ACHN (cell line): ENCODE data around the gene ARL15.

Experiments used
- DNase-seq: peaks from one replicate; pipeline ENCODE4 v3.0.0-alpha.2; 2015
- in situ Hi-C: cut with HindIII; loops from 2 replicates; pipeline ENCODE4 v1.10.0; 2017; ENCODE audit warnings: low sequenced_read_pairs, low pct_ligation_motif_present, low pct_unique_long_range_greater_than_20kb

The ARL15 gene

GRCh38 chr5:54224103-54224826 lies 86.1 kb downstream of the ARL15 start:
- in situ Hi-C loops = no loop called here
- DNase-seq = no peak

- no peak for DNase-seq
- in situ Hi-C loops = no loop called here
These were observed 88.0 kb downstream of the ARL15 start for GRCh38 chr5:54222336-54222735.

DNA sequence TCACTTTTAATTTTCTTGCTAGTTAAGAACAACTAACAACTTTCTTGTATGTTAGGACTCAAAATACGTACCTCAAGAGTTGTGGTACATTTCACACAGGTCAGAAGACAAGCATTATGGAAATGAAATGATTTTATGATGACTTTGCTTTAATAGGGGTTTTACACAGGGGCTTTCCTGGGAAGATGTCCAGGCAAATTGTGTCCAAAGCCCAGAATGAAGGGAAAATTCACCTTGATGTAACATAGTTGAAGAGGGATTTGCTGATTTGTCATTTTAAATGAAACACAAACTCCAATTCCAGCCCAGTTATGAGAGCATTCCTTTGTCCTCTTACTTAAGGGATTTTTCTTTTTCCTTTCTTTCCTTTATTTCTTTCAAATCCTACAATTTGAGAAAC lies 89.2 kb downstream of the ARL15 start:
- in situ Hi-C loops = no loop called here

DNA sequence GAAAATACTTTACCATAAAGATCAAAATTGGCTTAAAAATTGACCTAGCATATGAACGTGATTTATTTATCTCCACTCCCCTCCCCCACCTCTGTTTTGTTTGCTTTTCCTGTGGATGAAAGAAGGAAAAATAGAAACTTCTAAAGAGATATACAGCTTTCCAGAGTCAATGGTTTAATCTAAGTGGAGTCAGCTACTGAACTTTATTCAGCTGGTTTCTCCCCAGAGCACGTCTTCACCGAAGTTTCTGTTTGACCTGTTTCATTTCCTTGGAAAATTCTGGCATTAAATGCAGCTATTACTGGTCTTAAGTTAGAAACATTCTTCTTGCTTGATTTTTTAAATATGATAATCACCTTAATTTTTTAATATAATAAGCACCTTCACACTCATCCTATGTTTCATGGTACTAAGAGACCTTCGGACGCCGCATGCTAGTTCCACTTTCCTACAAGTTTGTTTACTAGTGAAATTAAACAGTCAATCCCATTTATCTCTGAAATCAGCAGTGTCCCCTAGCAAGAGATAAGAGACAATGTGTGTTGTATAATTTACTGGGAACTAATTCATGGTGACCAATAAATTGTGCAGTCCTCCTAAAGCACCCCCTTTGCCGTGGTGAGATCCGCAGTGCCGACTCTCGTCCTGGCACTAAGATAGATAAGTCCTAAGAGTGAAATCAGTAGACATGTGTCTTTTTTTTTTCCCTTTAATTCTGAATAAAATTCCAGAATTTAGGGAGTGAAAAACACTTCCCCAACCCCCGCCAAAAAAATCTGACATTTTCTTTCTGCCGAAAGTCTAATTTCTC lies 89.9 kb downstream of the ARL15 start:
- DNase-seq = no peak
- in situ Hi-C loops = no loop called here

More for the DNA sequence above, 89.2 kb downstream of the ARL15 start:
- DNase-seq = no peak

- in situ Hi-C loops = no loop called here
- peak; percentile 56 for DNase-seq
These were observed 92.4 kb downstream of the ARL15 start for GRCh38 chr5:54217826-54218503.

GRCh38 chr5:54215233-54215736 lies 95.1 kb downstream of the ARL15 start:
- DNase-seq = no peak
- in situ Hi-C loops = no loop called here

DNA sequence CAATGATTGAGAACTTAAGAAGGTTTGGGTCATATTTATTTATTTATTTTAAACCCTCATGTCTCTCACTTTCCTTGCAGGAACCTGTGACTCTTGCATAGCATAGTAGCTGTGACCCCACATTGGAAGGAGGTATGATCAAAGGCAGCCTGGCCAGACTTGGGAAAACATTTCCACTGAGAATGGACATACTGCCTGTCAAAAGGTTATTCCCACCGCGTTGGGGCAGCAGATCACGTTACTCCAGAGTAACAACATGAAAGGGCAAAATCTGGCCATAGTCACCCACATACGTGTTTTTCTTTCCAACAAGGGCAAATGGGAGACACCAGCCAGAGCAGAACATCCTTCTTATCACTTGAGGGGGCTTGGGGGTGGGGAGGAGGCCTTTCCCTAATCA lies 95.7 kb downstream of the ARL15 start:
- DNase-seq = no peak
- in situ Hi-C loops = no loop called here

- DNase-seq = no peak
- in situ Hi-C loops = no loop called here
These were observed 98.0 kb downstream of the ARL15 start for GRCh38 chr5:54212331-54212730.

DNA sequence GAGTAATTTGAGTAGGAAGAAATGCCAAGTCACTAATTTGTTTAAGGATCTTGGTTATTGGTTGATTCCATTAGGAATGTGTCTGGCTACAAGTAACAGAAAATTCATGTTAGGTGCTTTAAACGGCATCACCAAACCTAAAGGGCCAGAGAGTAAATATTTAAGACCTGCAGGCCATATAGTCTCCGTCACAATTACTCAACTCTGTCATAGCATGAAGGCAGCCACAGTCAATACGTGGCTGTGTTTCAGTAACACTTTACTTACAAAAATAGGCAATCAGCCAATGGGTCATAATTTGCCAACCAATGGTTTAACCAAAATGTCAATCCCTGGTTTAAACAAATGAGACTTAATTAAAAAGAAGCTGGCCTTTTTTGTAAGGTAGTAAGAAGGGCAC lies 98.5 kb downstream of the ARL15 start:
- in situ Hi-C loops = no loop called here
- DNase-seq = no peak

- in situ Hi-C loops = no loop called here
- no peak for DNase-seq
These were observed 102.8 kb downstream of the ARL15 start for GRCh38 chr5:54207566-54207965.

DNA sequence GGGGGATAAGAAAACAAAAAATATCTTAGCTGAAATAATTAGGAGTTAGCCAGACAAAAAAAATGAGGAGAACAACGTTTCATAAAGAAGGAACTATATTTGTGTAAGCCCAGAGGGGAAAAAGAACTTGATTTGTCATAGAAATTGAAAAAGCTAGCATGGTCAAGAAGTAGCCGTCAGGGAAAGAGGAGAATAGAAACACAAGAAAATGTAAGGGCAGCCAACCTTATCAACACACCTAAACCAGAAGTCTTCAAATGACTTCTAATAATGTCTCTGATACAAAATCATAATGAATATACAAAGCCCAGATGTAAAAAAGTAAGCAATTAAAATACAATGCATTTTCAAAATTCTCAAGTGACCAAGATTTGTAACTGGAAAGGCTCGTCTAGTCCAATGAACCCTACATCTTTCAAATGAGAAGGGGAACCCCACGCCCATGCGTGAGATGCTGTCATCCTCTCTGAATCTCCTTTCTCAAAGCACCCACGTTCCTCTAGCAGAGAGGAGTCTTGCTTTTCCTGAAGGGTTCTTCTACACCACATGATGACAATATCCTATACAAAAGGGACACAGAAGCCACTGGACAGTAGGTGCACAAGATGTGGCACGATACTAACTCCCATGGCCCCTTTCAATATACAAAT lies 103.7 kb downstream of the ARL15 start:
- no peak for DNase-seq
- in situ Hi-C loops = no loop called here

DNA sequence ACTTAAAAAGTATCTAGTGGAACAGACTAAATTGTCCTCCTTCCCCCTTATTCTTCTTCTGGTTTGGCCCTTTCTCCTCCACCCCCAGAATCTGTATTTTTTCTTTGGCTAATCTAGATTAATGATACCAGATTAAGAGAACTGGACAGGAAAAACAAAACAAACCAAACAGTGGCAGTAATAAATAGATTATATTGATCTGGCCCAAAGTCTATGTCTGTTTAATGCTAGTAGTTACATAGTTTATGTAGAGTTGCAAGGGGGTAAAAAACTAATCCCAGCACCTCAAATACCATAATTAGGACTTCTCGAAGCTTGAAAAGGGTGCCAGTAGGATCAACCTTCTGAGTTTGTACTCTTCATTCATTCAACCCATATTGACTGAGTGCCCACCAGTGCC lies 104.5 kb downstream of the ARL15 start:
- no peak for DNase-seq
- in situ Hi-C loops = no loop called here

DNA sequence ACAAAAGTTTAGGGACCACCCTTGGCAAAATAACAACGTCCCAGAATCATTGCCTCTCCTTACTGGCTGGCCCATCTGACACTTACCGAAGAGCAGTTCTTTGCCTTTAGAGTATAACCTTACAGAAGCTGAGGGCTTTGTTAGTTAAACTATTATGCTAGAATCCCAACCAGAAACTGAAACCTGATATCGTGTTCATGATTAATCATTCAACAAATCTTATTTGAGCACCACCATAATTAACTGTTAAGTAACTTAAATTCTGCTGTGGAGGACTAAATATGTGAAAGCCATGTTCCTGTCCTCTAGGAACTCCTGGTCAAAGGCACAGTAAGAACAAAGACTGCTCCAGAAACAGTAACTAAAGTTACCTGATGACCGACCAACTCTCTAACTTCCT lies 104.9 kb downstream of the ARL15 start:
- in situ Hi-C loops = no loop called here
- no peak for DNase-seq

DNA sequence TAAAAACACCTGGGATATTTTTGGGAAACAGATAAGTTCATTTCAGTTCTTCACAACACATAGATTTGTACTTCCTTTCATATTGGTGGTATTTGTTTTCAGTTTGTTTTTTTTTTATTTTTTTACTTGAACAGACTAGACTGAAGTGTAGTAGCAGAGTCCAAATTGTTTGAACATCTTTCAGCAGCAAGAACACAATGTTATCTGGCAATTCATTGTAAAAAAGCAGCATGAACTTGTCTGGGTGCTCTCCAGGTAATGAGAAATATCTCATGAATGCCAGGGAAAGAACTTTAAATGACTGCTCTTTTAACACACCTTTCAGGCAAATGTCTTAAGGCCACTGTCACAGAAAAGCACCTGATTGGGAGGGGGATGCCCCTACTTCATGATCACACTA lies 113.4 kb downstream of the ARL15 start:
- no peak for DNase-seq
- in situ Hi-C loops = no loop called here

DNA sequence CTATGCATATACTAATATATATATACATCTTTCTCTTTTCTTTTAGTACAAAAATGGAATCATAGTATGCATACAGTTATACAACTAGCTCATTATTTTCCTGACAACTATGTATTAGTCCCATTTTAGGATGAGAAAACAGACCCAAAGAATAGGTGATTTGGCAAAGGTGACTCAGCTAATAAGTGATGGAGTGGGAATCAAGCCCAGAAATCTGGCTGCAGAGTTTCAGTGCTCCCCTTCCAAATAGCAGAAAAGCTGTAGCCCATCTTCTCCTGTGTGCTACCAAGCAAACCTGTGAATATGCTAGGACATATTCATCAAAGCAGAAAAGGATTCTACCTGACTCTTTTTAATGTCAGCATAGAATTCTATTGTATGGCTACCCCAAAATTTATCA lies 114.7 kb downstream of the ARL15 start:
- DNase-seq = no peak
- in situ Hi-C loops = no loop called here

GRCh38 chr5:54194318-54194717 lies 116.1 kb downstream of the ARL15 start:
- no peak for DNase-seq
- in situ Hi-C loops = no loop called here

GRCh38 chr5:54187694-54188093 lies 122.7 kb downstream of the ARL15 start:
- no peak for DNase-seq
- in situ Hi-C loops = no loop called here

DNA sequence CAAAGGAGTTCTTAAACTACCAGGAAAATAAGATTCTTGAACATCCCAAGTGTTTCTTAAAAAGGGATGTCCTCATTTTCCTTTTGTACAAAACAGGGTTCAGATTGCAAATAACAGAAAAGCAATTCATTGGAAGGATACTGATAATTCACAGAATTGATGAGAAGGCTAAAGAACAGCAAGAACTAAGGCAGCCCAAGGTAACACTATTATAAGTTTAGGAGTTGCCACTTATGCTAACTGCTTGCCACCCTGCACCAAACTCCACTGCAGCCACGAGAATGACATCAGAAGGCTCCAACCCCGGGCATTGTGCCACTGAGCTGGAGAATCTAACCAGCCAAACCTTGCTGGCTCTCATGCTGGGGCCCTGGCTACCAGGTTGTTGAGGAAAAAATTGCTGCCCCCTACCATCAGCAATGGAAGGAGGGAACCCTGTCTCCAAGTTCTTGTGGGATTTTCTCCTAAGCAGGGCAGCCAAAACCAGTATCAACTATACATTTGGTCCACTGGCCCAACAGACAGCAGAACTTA lies 123.4 kb downstream of the ARL15 start:
- no peak for DNase-seq
- in situ Hi-C loops = no loop called here

- in situ Hi-C loops = no loop called here
- DNase-seq = no peak
These were observed 124.3 kb downstream of the ARL15 start for GRCh38 chr5:54186108-54186507.
